Omental fat pad (tissue), 4 donors: ENCODE data around the gene NXNL1. TPM values are rescaled to one million over a fixed set of nuclear protein-coding genes. Genes with fewer than 3 reads are reported as not detected.
"Not testable (repeated sequence)": the region's sequence is repeated elsewhere in the genome, so short reads cannot be mapped to it uniquely, and the experiment has no call there.

Experiments
- ATAC-seq: fragments of 150-250 bp; one replicate; pipeline ENCODE4 v1.9.1; 2016; ENCODE audit warnings: mild to moderate bottlenecking, moderate library complexity; ENCODE audit not compliant: low FRiP score
- DNase-seq: peaks from one replicate; pipeline ENCODE4 v3.0.0-alpha.2; 2019; ENCODE audit warnings: low spot score
- total RNA-seq, 4 donors: library from RNA; depleted of rRNA; stranded (reverse); fragments of >200 nt; gene quantifications; one replicate each; pipeline ENCODE4 v1.1.0, GENCODE V29; 2016
- TF ChIP-seq, protein P1 (sequence below), 3 donors: fragments of 450-650 bp; IDR thresholded peaks; one replicate each; pipeline ENCODE4 v1.5.1; 2016 to 2017; ENCODE audit warnings: antibody characterized with exemption in 3 of 3, mild to moderate bottlenecking in 3 of 3, moderate library complexity in 2 of 3

The NXNL1 gene, protein sequence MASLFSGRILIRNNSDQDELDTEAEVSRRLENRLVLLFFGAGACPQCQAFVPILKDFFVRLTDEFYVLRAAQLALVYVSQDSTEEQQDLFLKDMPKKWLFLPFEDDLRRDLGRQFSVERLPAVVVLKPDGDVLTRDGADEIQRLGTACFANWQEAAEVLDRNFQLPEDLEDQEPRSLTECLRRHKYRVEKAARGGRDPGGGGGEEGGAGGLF
- not detected for total RNA-seq

DNA sequence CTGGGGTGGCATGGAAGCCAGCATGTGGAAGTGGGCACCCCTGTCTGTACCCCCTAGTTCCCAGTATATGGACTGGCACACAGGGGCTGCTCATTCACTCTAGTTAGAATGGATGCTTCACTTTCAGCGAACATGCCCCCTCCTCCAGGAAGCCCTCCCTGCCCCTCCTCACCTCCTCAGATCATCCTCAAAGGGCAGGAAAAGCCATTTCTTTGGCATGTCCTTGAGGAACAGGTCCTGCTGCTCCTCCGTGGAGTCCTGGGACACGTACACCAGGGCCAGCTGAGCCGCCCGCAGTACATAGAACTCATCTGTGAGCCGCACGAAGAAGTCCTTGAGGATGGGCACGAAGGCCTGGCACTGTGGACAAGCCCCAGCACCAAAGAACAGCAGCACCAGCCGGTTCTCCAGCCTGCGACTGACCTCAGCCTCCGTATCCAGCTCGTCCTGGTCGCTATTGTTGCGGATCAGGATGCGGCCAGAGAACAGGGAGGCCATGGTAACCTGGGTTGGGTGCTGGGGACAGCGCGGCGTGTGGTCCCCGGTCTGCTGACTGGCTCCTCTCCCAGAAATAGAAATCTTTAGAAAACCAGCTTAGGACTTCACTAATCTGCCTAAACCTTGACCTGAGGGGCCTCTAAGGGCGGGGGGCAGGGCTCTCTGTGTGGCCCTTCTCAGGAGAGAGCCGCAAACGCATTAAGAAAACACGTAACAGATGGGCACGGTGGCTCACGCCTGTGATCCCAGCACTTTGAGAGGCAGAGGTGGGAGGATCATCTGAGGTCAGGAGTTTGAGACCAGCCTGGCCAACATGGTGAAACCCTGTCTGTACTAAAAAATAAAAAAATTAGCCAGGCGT, at the start of gene NXNL1:
Gene NXNL1, minus strand, starts transcription at position 555 of the 859 bp plus-strand sequence. Its CDS starts 57 bp downstream, at position 498.
- DNase-seq = no peak
- TF ChIP-seq, protein P1, sequence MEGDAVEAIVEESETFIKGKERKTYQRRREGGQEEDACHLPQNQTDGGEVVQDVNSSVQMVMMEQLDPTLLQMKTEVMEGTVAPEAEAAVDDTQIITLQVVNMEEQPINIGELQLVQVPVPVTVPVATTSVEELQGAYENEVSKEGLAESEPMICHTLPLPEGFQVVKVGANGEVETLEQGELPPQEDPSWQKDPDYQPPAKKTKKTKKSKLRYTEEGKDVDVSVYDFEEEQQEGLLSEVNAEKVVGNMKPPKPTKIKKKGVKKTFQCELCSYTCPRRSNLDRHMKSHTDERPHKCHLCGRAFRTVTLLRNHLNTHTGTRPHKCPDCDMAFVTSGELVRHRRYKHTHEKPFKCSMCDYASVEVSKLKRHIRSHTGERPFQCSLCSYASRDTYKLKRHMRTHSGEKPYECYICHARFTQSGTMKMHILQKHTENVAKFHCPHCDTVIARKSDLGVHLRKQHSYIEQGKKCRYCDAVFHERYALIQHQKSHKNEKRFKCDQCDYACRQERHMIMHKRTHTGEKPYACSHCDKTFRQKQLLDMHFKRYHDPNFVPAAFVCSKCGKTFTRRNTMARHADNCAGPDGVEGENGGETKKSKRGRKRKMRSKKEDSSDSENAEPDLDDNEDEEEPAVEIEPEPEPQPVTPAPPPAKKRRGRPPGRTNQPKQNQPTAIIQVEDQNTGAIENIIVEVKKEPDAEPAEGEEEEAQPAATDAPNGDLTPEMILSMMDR (IDR thresholded peaks at IDR 0.05) = no peak
- no peak for ATAC-seq

DNA sequence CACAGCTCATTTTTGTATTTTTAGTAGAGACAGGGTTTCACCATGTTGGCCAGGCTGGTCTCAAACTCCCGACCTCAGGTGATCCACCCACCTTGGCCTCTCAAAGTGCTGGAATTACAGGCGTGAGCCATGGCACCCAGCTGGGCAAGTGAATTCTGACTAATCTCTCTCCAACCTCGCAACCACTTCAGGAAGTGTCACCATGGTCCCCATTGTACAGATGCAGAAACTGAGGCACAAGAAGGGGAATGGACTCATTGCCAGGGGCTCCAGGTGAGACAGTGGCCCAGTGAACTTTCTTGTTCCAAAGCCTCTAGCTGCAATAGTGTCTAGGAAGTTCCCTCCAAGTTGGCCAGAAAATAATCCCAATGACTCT, 47.8 kb upstream of the NXNL1 start:
- ATAC-seq = not testable (repeated sequence)

DNA sequence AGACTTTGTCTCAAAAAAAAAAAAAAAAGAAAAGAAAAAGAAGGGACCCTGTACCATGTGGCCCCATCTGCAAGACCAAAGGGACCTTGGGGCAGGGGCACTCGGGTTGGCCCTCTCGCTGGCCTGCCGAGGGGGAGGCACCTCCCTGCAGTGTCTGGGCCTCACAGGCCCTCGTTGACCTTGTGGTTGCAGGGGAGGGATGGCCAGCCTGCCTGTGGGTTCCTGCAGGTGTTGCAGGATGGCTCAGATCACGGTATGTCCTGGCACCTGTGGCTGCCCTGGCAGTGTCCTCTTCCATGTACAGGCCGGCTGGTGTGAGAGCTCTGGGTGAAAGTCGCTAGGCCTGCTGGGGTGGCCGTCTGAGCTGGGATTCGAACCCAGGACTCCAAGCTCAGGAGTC, 46.0 kb upstream of the NXNL1 start:
- DNase-seq (no peak), ATAC-seq (no peak)
- TF ChIP-seq, protein P1 (IDR thresholded peaks at IDR 0.05) = no peak

More for the DNA sequence above, 47.8 kb upstream of the NXNL1 start:
- DNase-seq = not testable (repeated sequence)

DNA sequence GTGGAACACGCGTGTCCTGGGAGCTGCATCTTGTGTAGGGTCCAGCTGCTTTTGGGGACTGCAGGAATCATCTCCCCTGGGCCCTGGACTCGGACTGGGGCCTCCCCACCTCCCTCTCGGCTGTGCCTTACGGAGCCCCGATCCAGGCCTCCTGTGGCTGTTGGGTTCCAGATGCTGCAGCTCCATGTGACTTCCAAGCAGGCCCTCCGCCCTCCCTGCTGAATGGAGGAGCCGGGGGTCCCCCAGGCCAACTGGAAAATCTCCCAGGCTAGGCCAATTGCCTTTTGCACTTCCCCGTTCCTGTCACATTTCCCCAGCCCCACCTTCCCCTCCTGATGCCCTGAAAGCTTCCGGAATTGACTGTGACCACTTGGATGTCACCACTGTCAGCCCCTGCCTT, 44.5 kb upstream of the NXNL1 start:
- DNase-seq (no peak), ATAC-seq (no peak)
- TF ChIP-seq, protein P1 (IDR thresholded peaks at IDR 0.05) = no peak

DNA sequence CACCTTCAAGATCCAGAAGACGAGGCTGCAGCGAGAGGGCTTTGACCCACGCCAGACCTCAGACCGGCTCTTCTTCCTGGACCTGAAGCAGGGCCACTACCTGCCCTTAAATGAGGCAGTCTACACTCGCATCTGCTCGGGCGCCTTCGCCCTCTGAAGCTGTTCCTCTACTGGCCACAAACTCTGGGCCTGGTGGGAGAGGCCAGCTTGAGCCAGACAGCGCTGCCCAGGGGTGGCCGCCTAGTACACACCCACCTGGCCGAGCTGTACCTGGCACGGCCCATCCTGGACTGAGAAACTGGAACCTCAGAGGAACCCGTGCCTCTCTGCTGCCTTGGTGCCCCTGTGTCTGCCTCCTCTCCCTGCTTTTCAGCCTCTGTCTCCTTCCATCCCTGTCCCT, 43.7 kb upstream of the NXNL1 start:
- DNase-seq = no peak
- no peak for ATAC-seq

DNA sequence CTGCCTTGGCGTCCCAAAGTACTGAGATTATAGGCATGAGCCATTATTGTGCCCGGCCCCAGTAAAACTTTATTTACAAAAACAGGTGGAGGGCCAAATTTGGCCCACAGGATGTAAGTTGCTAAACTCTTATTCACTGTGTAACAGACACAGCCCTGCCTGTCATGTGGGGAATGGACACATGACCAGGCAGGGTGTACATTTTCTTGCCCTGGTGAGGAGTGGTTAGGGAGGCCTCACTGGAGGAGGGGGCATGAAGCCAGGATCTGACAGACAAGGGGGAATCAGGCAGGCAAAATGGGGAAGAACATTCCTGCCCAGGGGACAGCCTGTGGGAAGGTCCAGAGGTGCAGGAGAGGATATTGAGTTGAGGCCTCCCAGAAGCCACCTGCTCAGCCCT, 43.3 kb upstream of the NXNL1 start:
- no peak for ATAC-seq
- TF ChIP-seq, protein P1 (IDR thresholded peaks at IDR 0.05) = no peak
- DNase-seq = no peak

More for the DNA sequence above, 43.7 kb upstream of the NXNL1 start:
- TF ChIP-seq, protein P1 (IDR thresholded peaks at IDR 0.05) = no peak

DNA sequence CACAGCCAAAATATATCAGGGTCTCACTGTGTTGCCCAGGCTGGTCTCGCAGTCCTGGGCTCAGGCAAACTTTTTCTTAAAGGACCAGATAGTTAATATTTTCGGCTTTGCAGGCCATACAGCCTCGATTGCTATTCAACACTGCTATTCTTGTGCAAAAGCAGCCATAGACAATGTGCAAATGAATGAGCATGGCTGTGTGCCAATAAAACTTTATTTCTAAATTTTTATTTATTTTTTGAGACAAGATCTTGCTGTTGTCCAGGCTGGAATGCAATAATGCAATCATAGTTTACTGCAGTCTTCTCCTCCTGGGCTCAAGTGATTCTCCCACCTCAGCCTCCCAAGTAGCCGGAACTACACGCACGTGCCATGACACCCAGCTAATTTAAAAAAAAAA, 42.5 kb upstream of the NXNL1 start:
- TF ChIP-seq, protein P1 (IDR thresholded peaks at IDR 0.05) = no peak
- DNase-seq (no peak), ATAC-seq (no peak)
